Caco-2 (cell line): Measurements from ENCODE around the gene KIFC3. TPM values are rescaled to one million over a fixed set of nuclear protein-coding genes. Genes with fewer than 3 reads are reported as not detected.

Experiments
- BruUV-seq: library from RNA; stranded (reverse); fragments of 400-500 nt; replicated peaks from 2 replicates; lab custom pipeline; 2021; lab: Mats Ljungman, UMichigan
- CTCF ChIA-PET: fragments of 300-600 bp; sonication (Branson Sonifier 250); formaldehyde crosslinking; loops from one replicate; lab custom pipeline; 2022; ENCODE audit warnings: antibody characterized with exemption; lab: Charles Lee
- POLR2A ChIA-PET: fragments of 300-600 bp; sonication (Branson Sonifier 250); formaldehyde crosslinking; loops from one replicate; lab custom pipeline; 2022; ENCODE audit warnings: antibody characterized with exemption; lab: Charles Lee
- DNase-seq, 2 experiments: peaks; one replicate each; pipeline versions ENCODE4 v3.0.0 to v3.0.0-alpha.2; 2020 to 2022
- H3K27me3 ChIP-seq: replicated peaks from 2 replicates; pipeline ENCODE4 v1.6.0; 2011; ENCODE audit warnings: low read length; ENCODE audit not compliant: control insufficient read depth, insufficient read depth
- H3K36me3 ChIP-seq: 2 replicates; pipeline ENCODE4 v1.5.1; 2011; ENCODE audit warnings: low read length; ENCODE audit not compliant: control insufficient read depth, insufficient read depth
- H3K4me1 ChIP-seq: fragments of 250-450 bp; sonication (Bioruptor Pico); 2 replicates; pipeline ENCODE4 v1.5.1; 2020; ENCODE audit warnings: mild to moderate bottlenecking
- H3K4me3 ChIP-seq: 2 replicates; pipeline ENCODE4 v1.5.1; 2011; ENCODE audit warnings: low read depth, mild to moderate bottlenecking, control low read depth, low read length
- H3K9me3 ChIP-seq: fragments of 250-450 bp; sonication (Bioruptor Pico); 2 replicates; pipeline ENCODE4 v1.5.1; 2020; ENCODE audit warnings: mild to moderate bottlenecking, moderate library complexity
- H3K27ac Mint-ChIP-seq: one replicate; pipeline ENCODE4 v1.8.0; 2022; ENCODE audit warnings: mixed read lengths; ENCODE audit not compliant: unreplicated experiment
- H3K27me3 Mint-ChIP-seq: one replicate; pipeline ENCODE4 v1.8.0; 2022; ENCODE audit warnings: mixed read lengths; ENCODE audit not compliant: insufficient read depth, unreplicated experiment
- H3K36me3 Mint-ChIP-seq: one replicate; pipeline ENCODE4 v1.8.0; 2022; ENCODE audit warnings: mild to moderate bottlenecking, mixed read lengths; ENCODE audit not compliant: insufficient read depth, unreplicated experiment
- H3K4me1 Mint-ChIP-seq: one replicate; pipeline ENCODE4 v1.8.0; 2022; ENCODE audit warnings: low read depth, mixed read lengths; ENCODE audit not compliant: unreplicated experiment
- H3K4me3 Mint-ChIP-seq: one replicate; pipeline ENCODE4 v1.8.0; 2022; ENCODE audit warnings: mild to moderate bottlenecking, moderate library complexity, mixed read lengths; ENCODE audit not compliant: unreplicated experiment
- H3K9me3 Mint-ChIP-seq: one replicate; pipeline ENCODE4 v1.8.0; 2022; ENCODE audit warnings: mixed read lengths; ENCODE audit not compliant: unreplicated experiment
- CTCF ChIP-seq, 2 experiments: fragments of 200-600 bp in 1 of 2; IDR thresholded peaks; 1 replicate in 1 of 2; 2 replicates in 1 of 2; pipeline versions ENCODE4 v1.5.1 to v1.8.0; 2011 to 2022; ENCODE audit warnings: antibody characterized with exemption in 1 of 2, control low read depth in 1 of 2, inconsistent platforms in 1 of 2, low read depth in 1 of 2, low read length in 1 of 2, mild to moderate bottlenecking in 1 of 2, moderate library complexity in 1 of 2; ENCODE audit not compliant: insufficient read depth in 1 of 2, severe bottlenecking in 1 of 2, unreplicated experiment in 1 of 2
- intact Hi-C: fragments of 100-400 bp; cut with micrococcal nuclease; formaldehyde crosslinking; loops from one replicate; pipeline ENCODE4 v1.10.0; 2022; ENCODE audit not compliant: unreplicated experiment
- total RNA-seq: library from RNA; stranded (reverse); gene quantifications from 2 replicates; pipeline ENCODE4 v1.2.3, GENCODE V29; 2022

Gene KIFC3
- total RNA-seq, 1 experiment from 2014 or later = 103 TPM

- Mint-ChIP-seq H3K27me3 (no peaks in the 10 kb centered on the region), H3K9me3 (no peaks in the 10 kb centered on the region), H3K27ac (peak overlapping the region; percentile 46), H3K4me3 (no peak overlapping the region), H3K36me3 (peaks cover 37% of the 10 kb centered on the region), H3K4me1 (no peaks in the 10 kb centered on the region)
- ChIA-PET POLR2A (no interaction called here), CTCF (interaction anchor here (0.8 to 2.4 kb wide), 3 partner anchors 21 to 87 kb away, joined by 3 to 11 read pairs (median 3); no protein-coding TSS in a partner anchor)
- H3K4me3 ChIP-seq = no peak overlapping the region
- no peaks in the 10 kb centered on the region for H3K27me3 ChIP-seq
- TF ChIP-seq CTCF (IDR thresholded peaks at IDR 0.05; ENCODE audit: insufficient read depth in 1 of 2, low read depth in 1 of 2, low read length in 1 of 2, severe bottlenecking in 1 of 2, unreplicated experiment in 1 of 2) = peak; percentile 40 to 77
- BruUV-seq = no TSS peak
- no peaks in the 10 kb centered on the region for H3K9me3 ChIP-seq
- intact Hi-C loops = loop anchor here (5.0 kb wide), 2 partner anchors 86 to 226 kb away; partner anchors contain the start of genes USB1 and ZNF319
- peak; percentile 70 to 73 for DNase-seq
- H3K36me3 ChIP-seq = no peaks in the 10 kb centered on the region; the same call in none of the 2 replicates
- no peaks in the 10 kb centered on the region for H3K4me1 ChIP-seq
Measured at GRCh38 chr16:57775661-57776469, 26.4 kb downstream of the KIFC3 start.

GRCh38 chr16:57774705-57775285 lies 27.5 kb downstream of the KIFC3 start:
- peaks cover 47% of the 10 kb centered on the region for H3K36me3 Mint-ChIP-seq
- no peak overlapping the region for H3K4me3 ChIP-seq
- no TSS peak for BruUV-seq
- no peak for DNase-seq
- ChIA-PET CTCF (no interaction called here), POLR2A (no interaction called here)
- H3K9me3 ChIP-seq = no peaks in the 10 kb centered on the region
- H3K27me3 Mint-ChIP-seq = no peaks in the 10 kb centered on the region
- no peaks in the 10 kb centered on the region for H3K27me3 ChIP-seq
- intact Hi-C loops = loop anchor here (5.0 kb wide), 2 partner anchors 88 to 228 kb away; partner anchors contain the start of genes USB1 and ZNF319
- no peaks in the 10 kb centered on the region for H3K4me1 ChIP-seq
- no peak overlapping the region for H3K27ac Mint-ChIP-seq
- H3K4me1 Mint-ChIP-seq = no peaks in the 10 kb centered on the region
- H3K4me3 Mint-ChIP-seq = no peak overlapping the region
- H3K36me3 ChIP-seq = no peaks in the 10 kb centered on the region; the same call in none of the 2 replicates
- no peak for TF ChIP-seq CTCF (IDR thresholded peaks at IDR 0.05; ENCODE audit: insufficient read depth in 1 of 2, low read depth in 1 of 2, low read length in 1 of 2, severe bottlenecking in 1 of 2, unreplicated experiment in 1 of 2)
- H3K9me3 Mint-ChIP-seq = no peaks in the 10 kb centered on the region

GRCh38 chr16:57773655-57774295 lies 28.5 kb downstream of the KIFC3 start:
- Mint-ChIP-seq H3K4me1 (no peaks in the 10 kb centered on the region), H3K27ac (no peak overlapping the region), H3K27me3 (no peaks in the 10 kb centered on the region), H3K4me3 (no peak overlapping the region), H3K9me3 (no peaks in the 10 kb centered on the region), H3K36me3 (peaks cover 44% of the 10 kb centered on the region)
- Histone ChIP-seq H3K27me3 (no peaks in the 10 kb centered on the region), H3K4me3 (no peak overlapping the region), H3K4me1 (no peaks in the 10 kb centered on the region), H3K9me3 (no peaks in the 10 kb centered on the region), H3K36me3 (peaks cover 1% of the 10 kb centered on the region)
- no peak for DNase-seq
- ChIA-PET CTCF (no interaction called here), POLR2A (no interaction called here)
- no TSS peak for BruUV-seq
- intact Hi-C loops = no loop called here
- TF ChIP-seq CTCF (IDR thresholded peaks at IDR 0.05; ENCODE audit: insufficient read depth in 1 of 2, low read depth in 1 of 2, low read length in 1 of 2, severe bottlenecking in 1 of 2, unreplicated experiment in 1 of 2) = no peak
